ENCODE data around the gene TUBB6. TPM values are rescaled to one million over a fixed set of nuclear protein-coding genes. Genes with fewer than 3 reads are reported as not detected.

TUBB6 gene
- total RNA-seq: 441 TPM
- polyA plus RNA-seq: 310 TPM

GRCh38 chr18:12307701-12308385, at the start of gene TUBB6:
TSS of gene TUBB6 (plus strand) at chr18:12308241. CDS start at chr18:12308293, 52 bp downstream.
- Histone ChIP-seq H3K36me3 (ENCODE audit: insufficient read depth) (no peaks in the 10 kb centered on the region), H3K4me3 (ENCODE audit: low read depth, low read length) (peak within 1 kb of the TSS; percentile 55), H3K27ac (ENCODE audit: low read depth) (peak within 1 kb of the TSS; percentile 89), H3K4me1 (ENCODE audit: insufficient read depth) (peaks cover 5% of the 10 kb centered on the region)
- no peak for DNase-seq (ENCODE audit: extremely low spot score)
- under 1% methylated on average over 85 of the region's 88 CpGs for WGBS

- Histone ChIP-seq H3K4me1 (ENCODE audit: insufficient read depth) (no peaks in the 10 kb centered on the region), H3K4me3 (ENCODE audit: low read depth, low read length) (no peak overlapping the region), H3K27ac (ENCODE audit: low read depth) (peak overlapping the region; percentile 42), H3K36me3 (ENCODE audit: insufficient read depth) (no peaks in the 10 kb centered on the region)
- WGBS: 84% methylated on average over 29 of the region's 29 CpGs
- no peak for DNase-seq (ENCODE audit: extremely low spot score)
Observed at GRCh38 chr18:12258719-12259705, 49.0 kb upstream of the TUBB6 start.

- DNase-seq (ENCODE audit: extremely low spot score): no peak
- H3K27ac ChIP-seq (ENCODE audit: low read depth): no peak overlapping the region
- no peaks in the 10 kb centered on the region for H3K36me3 ChIP-seq (ENCODE audit: insufficient read depth)
- no peaks in the 10 kb centered on the region for H3K4me1 ChIP-seq (ENCODE audit: insufficient read depth)
- 76% methylated on average over 8 of the region's 8 CpGs for WGBS
- H3K4me3 ChIP-seq (ENCODE audit: low read depth, low read length): no peak overlapping the region
Observed at GRCh38 chr18:12262748-12263147, 45.3 kb upstream of the TUBB6 start.

GRCh38 chr18:12264864-12265263, 43.2 kb upstream of the TUBB6 start:
- Histone ChIP-seq H3K4me3 (ENCODE audit: low read depth, low read length) (no peak overlapping the region), H3K27ac (ENCODE audit: low read depth) (no peak overlapping the region), H3K4me1 (ENCODE audit: insufficient read depth) (no peaks in the 10 kb centered on the region), H3K36me3 (ENCODE audit: insufficient read depth) (no peaks in the 10 kb centered on the region)
- no peak for DNase-seq (ENCODE audit: extremely low spot score)
- WGBS: 48% methylated on average over 2 of the region's 2 CpGs

GRCh38 chr18:12271376-12272235, 36.4 kb upstream of the TUBB6 start:
- peak; percentile 56 for DNase-seq (ENCODE audit: extremely low spot score)
- H3K27ac ChIP-seq (ENCODE audit: low read depth): no peak overlapping the region
- peaks cover 3% of the 10 kb centered on the region for H3K4me1 ChIP-seq (ENCODE audit: insufficient read depth)
- WGBS: 18% methylated on average over 51 of the region's 51 CpGs
- peak overlapping the region; percentile 41 for H3K4me3 ChIP-seq (ENCODE audit: low read depth, low read length)
- H3K36me3 ChIP-seq (ENCODE audit: insufficient read depth): no peaks in the 10 kb centered on the region

- H3K4me3 ChIP-seq (ENCODE audit: low read depth, low read length): no peak overlapping the region
- no peaks in the 10 kb centered on the region for H3K36me3 ChIP-seq (ENCODE audit: insufficient read depth)
- H3K27ac ChIP-seq (ENCODE audit: low read depth): no peak overlapping the region
- WGBS: 97% methylated on average over 4 of the region's 4 CpGs
- no peak for DNase-seq (ENCODE audit: extremely low spot score)
- peaks cover 3% of the 10 kb centered on the region for H3K4me1 ChIP-seq (ENCODE audit: insufficient read depth)
Observed at GRCh38 chr18:12274793-12275192, 33.2 kb upstream of the TUBB6 start.

GRCh38 chr18:12276736-12277554, 31.1 kb upstream of the TUBB6 start:
- no peaks in the 10 kb centered on the region for H3K4me1 ChIP-seq (ENCODE audit: insufficient read depth)
- DNase-seq (ENCODE audit: extremely low spot score): no peak

GRCh38 chr18:12278215-12278671, 29.8 kb upstream of the TUBB6 start:
- H3K4me1 ChIP-seq (ENCODE audit: insufficient read depth): no peaks in the 10 kb centered on the region
- 44% methylated on average over 7 of the region's 7 CpGs for WGBS

More at GRCh38 chr18:12276736-12277554, 31.1 kb upstream of the TUBB6 start:
- H3K36me3 ChIP-seq (ENCODE audit: insufficient read depth): no peaks in the 10 kb centered on the region
- H3K4me3 ChIP-seq (ENCODE audit: low read depth, low read length): no peak overlapping the region
- H3K27ac ChIP-seq (ENCODE audit: low read depth): no peak overlapping the region
- WGBS: 59% methylated on average over 26 of the region's 26 CpGs

GRCh38 chr18:12278741-12279682, 29.0 kb upstream of the TUBB6 start:
- 19% methylated on average over 30 of the region's 30 CpGs for WGBS
- DNase-seq (ENCODE audit: extremely low spot score): peak; percentile 46
- peak overlapping the region; percentile 17 for H3K4me3 ChIP-seq (ENCODE audit: low read depth, low read length)
- H3K4me1 ChIP-seq (ENCODE audit: insufficient read depth): no peaks in the 10 kb centered on the region
- H3K27ac ChIP-seq (ENCODE audit: low read depth): peak overlapping the region; percentile 93
- no peaks in the 10 kb centered on the region for H3K36me3 ChIP-seq (ENCODE audit: insufficient read depth)

More at GRCh38 chr18:12278215-12278671, 29.8 kb upstream of the TUBB6 start:
- peak overlapping the region; percentile 17 for H3K4me3 ChIP-seq (ENCODE audit: low read depth, low read length)
- peak overlapping the region; percentile 93 for H3K27ac ChIP-seq (ENCODE audit: low read depth)
- DNase-seq (ENCODE audit: extremely low spot score): no peak
- no peaks in the 10 kb centered on the region for H3K36me3 ChIP-seq (ENCODE audit: insufficient read depth)

- Histone ChIP-seq H3K4me1 (ENCODE audit: insufficient read depth) (no peaks in the 10 kb centered on the region), H3K36me3 (ENCODE audit: insufficient read depth) (no peaks in the 10 kb centered on the region), H3K4me3 (ENCODE audit: low read depth, low read length) (no peak overlapping the region), H3K27ac (ENCODE audit: low read depth) (peak overlapping the region; percentile 93)
- no peak for DNase-seq (ENCODE audit: extremely low spot score)
- 80% methylated on average over 16 of the region's 16 CpGs for WGBS
Observed at GRCh38 chr18:12279781-12280531, 28.1 kb upstream of the TUBB6 start.

GRCh38 chr18:12281861-12282260, 26.2 kb upstream of the TUBB6 start:
- no peak overlapping the region for H3K4me3 ChIP-seq (ENCODE audit: low read depth, low read length)
- DNase-seq (ENCODE audit: extremely low spot score): no peak
- H3K4me1 ChIP-seq (ENCODE audit: insufficient read depth): no peaks in the 10 kb centered on the region
- H3K36me3 ChIP-seq (ENCODE audit: insufficient read depth): no peaks in the 10 kb centered on the region
- no peak overlapping the region for H3K27ac ChIP-seq (ENCODE audit: low read depth)
- 44% methylated on average over 1 of the region's 1 CpG for WGBS
